Endothelial cell of umbilical vein (primary cell): Measurements from ENCODE around the gene NABP1. TPM values are rescaled to one million over a fixed set of nuclear protein-coding genes. Genes with fewer than 3 reads are reported as not detected.

ENCODE experiments used
- BruUV-seq: library from RNA; stranded (reverse); fragments of 400-500 nt; replicated peaks from 2 replicates; lab custom pipeline; 2021; lab: Mats Ljungman, UMichigan
- CTCF ChIA-PET: fragments of 300-600, 350-600 bp; sonication (Branson Sonifier 250); formaldehyde crosslinking; loops from one replicate; lab custom pipeline; 2021; ENCODE audit warnings: antibody characterized with exemption, inconsistent platforms; lab: Charles Lee
- POLR2A ChIA-PET: fragments of 300-600, 350-600 bp; sonication (Branson Sonifier 250); formaldehyde crosslinking; loops from one replicate; lab custom pipeline; 2021; ENCODE audit warnings: antibody characterized with exemption, inconsistent platforms; lab: Charles Lee
- DNase-seq: peaks from one replicate; pipeline ENCODE4 v3.0.0-alpha.2; 2011; ENCODE audit warnings: low read depth, low spot score
- FAIRE-seq: peaks from 2 replicates; lab custom pipeline; 2011; peaks lifted over from hg19 to GRCh38; lab: Jason Lieb, UNC
- H2AFZ ChIP-seq: 2 replicates; pipeline ENCODE4 v1.6.0; 2012; ENCODE audit warnings: low read depth, low read length, control low read depth, inconsistent platforms
- H3K27ac ChIP-seq: 2 replicates; pipeline ENCODE4 v1.5.1; 2011; ENCODE audit warnings: low read depth, mild to moderate bottlenecking, control low read depth, low read length, moderate library complexity; ENCODE audit not compliant: insufficient read depth
- H3K27me3 ChIP-seq, 2 experiments: 2 replicates each; pipeline versions ENCODE4 v1.6.0 to v1.6.1; 2011; ENCODE audit warnings: low read length in 2 of 2, mixed read lengths in 1 of 2; ENCODE audit not compliant: control insufficient read depth in 2 of 2, insufficient read depth in 2 of 2
- H3K36me3 ChIP-seq, 2 experiments: 2 replicates in 1 of 2; 3 replicates in 1 of 2; pipeline ENCODE4 v1.5.1; 2011; ENCODE audit warnings: low read length in 2 of 2, mild to moderate bottlenecking in 1 of 2, moderate library complexity in 1 of 2; ENCODE audit not compliant: control insufficient read depth in 2 of 2, insufficient read depth in 2 of 2; ENCODE audit errors: extremely low read depth in 1 of 2
- H3K4me1 ChIP-seq: 3 replicates; pipeline ENCODE4 v1.5.1; 2011; ENCODE audit warnings: mild to moderate bottlenecking, low read length; ENCODE audit not compliant: control insufficient read depth, insufficient read depth; ENCODE audit errors: extremely low read depth
- H3K4me2 ChIP-seq: 2 replicates; pipeline ENCODE4 v1.6.1; 2011; ENCODE audit warnings: low read length, control low read depth, mixed read lengths; ENCODE audit not compliant: insufficient read depth
- H3K4me3 ChIP-seq, 3 experiments: fragments of 200-600 bp in 1 of 3; sonication (generic), shearing (Covaris generic) in 1 of 3; replicated peaks in 1 of 3; 2 replicates each; pipeline ENCODE4 v1.5.1; 2011 to 2016; ENCODE audit warnings: control low read depth in 3 of 3, low read length in 3 of 3, mild to moderate bottlenecking in 2 of 3, inconsistent platforms in 1 of 3, low read depth in 1 of 3, moderate library complexity in 1 of 3; ENCODE audit not compliant: insufficient read depth in 1 of 3
- H3K79me2 ChIP-seq: 2 replicates; pipeline ENCODE4 v1.6.0; 2012; ENCODE audit warnings: low read length, inconsistent platforms; ENCODE audit not compliant: control insufficient read depth, insufficient read depth
- H3K9ac ChIP-seq: replicated peaks from 2 replicates; pipeline ENCODE3; 2011; ENCODE audit warnings: low read length, control low read depth; ENCODE audit not compliant: insufficient read depth; ENCODE audit errors: extremely low read depth
- H3K9me1 ChIP-seq: replicated peaks from 3 replicates; pipeline ENCODE4 v1.6.0; 2011; ENCODE audit warnings: mild to moderate bottlenecking, low read length; ENCODE audit not compliant: control insufficient read depth, insufficient read depth; ENCODE audit errors: extremely low read depth
- H3K9me3 ChIP-seq: replicated peaks from 2 replicates; pipeline ENCODE4 v1.5.1; 2012; ENCODE audit warnings: low read length, inconsistent platforms; ENCODE audit not compliant: control insufficient read depth, insufficient read depth
- H4K20me1 ChIP-seq: replicated peaks from 2 replicates; pipeline ENCODE3; 2011; ENCODE audit warnings: mild to moderate bottlenecking, low read length; ENCODE audit not compliant: control insufficient read depth, insufficient read depth; ENCODE audit errors: extremely low read depth
- CTCF ChIP-seq, 2 donors: IDR thresholded peaks; 1 replicate in 1 of 2; 2 replicates in 1 of 2; pipeline ENCODE4 v1.5.1; 2011; ENCODE audit warnings: low read length in 2 of 2, mild to moderate bottlenecking in 2 of 2, moderate library complexity in 2 of 2, control low read depth in 1 of 2, inconsistent platforms in 1 of 2, low read depth in 1 of 2; ENCODE audit not compliant: insufficient read depth in 1 of 2; ENCODE audit errors: extremely low read depth in 1 of 2
- EZH2 ChIP-seq: IDR thresholded peaks from 2 replicates; pipeline ENCODE4 v1.6.1; 2012; ENCODE audit warnings: borderline replicate concordance, low read depth, mild to moderate bottlenecking, moderate library complexity, low read length, inconsistent platforms; ENCODE audit not compliant: severe bottlenecking
- JUN ChIP-seq: IDR thresholded peaks from 2 replicates; pipeline ENCODE4 v1.6.1; 2011; ENCODE audit warnings: borderline replicate concordance, low read depth; ENCODE audit not compliant: insufficient read length, insufficient read depth
- POLR2A ChIP-seq: IDR thresholded peaks from 2 replicates; pipeline ENCODE4 v1.6.1; 2012; ENCODE audit warnings: low read depth, mild to moderate bottlenecking, control low read depth, low read length
- POLR2AphosphoS5 ChIP-seq: IDR thresholded peaks from 2 replicates; pipeline ENCODE4 v1.6.1; 2012; ENCODE audit warnings: low read depth, mild to moderate bottlenecking, control low read depth, low read length, moderate library complexity; ENCODE audit not compliant: insufficient read depth
- dilution Hi-C: fragments of 300-500 bp; cut with MboI; formaldehyde crosslinking; loops from one replicate; pipeline ENCODE4 v1.15.0; 2019; ENCODE audit warnings: low sequenced_read_pairs; ENCODE audit not compliant: extremely low pct_ligation_motif_present
- intact Hi-C: fragments of 100-400 bp; cut with micrococcal nuclease; formaldehyde crosslinking; loops from one replicate; pipeline ENCODE4 v1.10.0; 2022
- polyA plus RNA-seq, 4 experiments: library from polyadenylated mRNA; depleted of rRNA in 3 of 4; stranded (reverse) in 3 of 4; unstranded in 1 of 4; fragments of >200 nt; gene quantifications; 2 replicates each; pipeline versions ENCODE4 v1.2.1 to v1.2.3, GENCODE V29; 2011 to 2012; ENCODE audit warnings: missing spikeins in 1 of 4
- total RNA-seq: library from RNA; stranded (reverse); gene quantifications from 2 replicates; pipeline ENCODE4 v1.2.3, GENCODE V29; 2021
- TF ChIP-seq, protein P1 (sequence below): IDR thresholded peaks from 2 replicates; pipeline ENCODE4 v1.6.1; 2011; ENCODE audit not compliant: insufficient read depth, insufficient read length

NABP1 gene
- total and polyA plus RNA-seq, 2 donors (not counting 3 experiments of a cell fraction or from before 2014, with no cell fraction given): 14.7 to 47.6 TPM

DNA sequence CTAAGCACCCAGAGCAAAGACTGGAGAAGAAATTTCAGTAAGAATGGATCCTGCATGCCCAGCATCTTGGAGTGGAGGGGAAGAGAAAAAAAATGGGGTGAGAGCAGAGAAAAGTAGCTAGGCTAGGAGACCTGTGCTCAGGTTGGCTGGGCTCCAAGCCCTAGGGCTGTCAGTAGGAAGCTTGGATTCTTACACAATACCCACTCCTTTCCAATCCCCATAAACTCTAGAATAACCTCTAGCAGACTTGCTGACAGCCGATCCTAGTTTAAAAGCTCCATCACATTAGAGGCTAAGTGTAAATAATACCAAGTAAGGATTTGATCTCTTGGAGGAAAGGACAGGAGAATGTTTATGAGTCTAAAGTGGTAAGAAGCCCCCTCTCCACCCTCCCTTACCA lies 46.2 kb upstream of the NABP1 start:
- no TSS peak for BruUV-seq
- H3K4me1 ChIP-seq: peaks cover 5% of the 10 kb centered on the region
- H3K36me3 ChIP-seq: no peaks in the 10 kb centered on the region
- H3K9ac ChIP-seq: no peak overlapping the region
- H3K27me3 ChIP-seq: no peaks in the 10 kb centered on the region
- DNase-seq: no peak
- dilution Hi-C loops (no loop called here), intact Hi-C loops (no loop called here)
- no peak for FAIRE-seq
- H3K9me3 ChIP-seq: no peaks in the 10 kb centered on the region
- no peak overlapping the region for H2AFZ ChIP-seq
- H3K9me1 ChIP-seq: no peaks in the 10 kb centered on the region
- H3K4me3 ChIP-seq: no peak overlapping the region
- ChIA-PET CTCF (interaction anchor here (1.2 kb wide), 1 partner anchor 10 kb away, joined by 3 read pairs; no protein-coding TSS in a partner anchor), POLR2A (interaction anchor here (0.6 kb wide), 1 partner anchor 64 kb away, joined by 4 read pairs; no protein-coding TSS in a partner anchor)
- H3K4me2 ChIP-seq: no peak overlapping the region
- no peaks in the 10 kb centered on the region for H3K79me2 ChIP-seq
- no peak overlapping the region for H3K27ac ChIP-seq
- no peak for TF ChIP-seq POLR2A
- no peak for TF ChIP-seq CTCF (IDR thresholded peaks at IDR 0.05; ENCODE audit: extremely low read depth in 1 of 2, insufficient read depth in 1 of 2, low read depth in 1 of 2, low read length in 2 of 2)
- TF ChIP-seq, protein P1, sequence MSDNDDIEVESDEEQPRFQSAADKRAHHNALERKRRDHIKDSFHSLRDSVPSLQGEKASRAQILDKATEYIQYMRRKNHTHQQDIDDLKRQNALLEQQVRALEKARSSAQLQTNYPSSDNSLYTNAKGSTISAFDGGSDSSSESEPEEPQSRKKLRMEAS: no peak
- no peak for TF ChIP-seq JUN
- no peak for TF ChIP-seq POLR2AphosphoS5
- no peak for TF ChIP-seq EZH2
- H4K20me1 ChIP-seq: no peaks in the 10 kb centered on the region
